Large intestine (tissue), 3 donors: ENCODE data around the gene ACTR3. TPM values are rescaled to one million over a fixed set of nuclear protein-coding genes. Genes with fewer than 3 reads are reported as not detected.

Source experiments
- DNase-seq, 2 donors: peaks; one replicate each; pipeline versions ENCODE4 v3.0.0 to v3.0.0-alpha.2; 2013
- H3K27ac ChIP-seq: one replicate; pipeline ENCODE4 v1.5.1; 2013; ENCODE audit warnings: low read length
- H3K27me3 ChIP-seq: 2 replicates; pipeline ENCODE4 v1.6.1; 2013; ENCODE audit warnings: low read length; ENCODE audit not compliant: control insufficient read depth, insufficient read depth
- H3K36me3 ChIP-seq: 2 replicates; pipeline ENCODE4 v1.6.1; 2013; ENCODE audit warnings: low read length; ENCODE audit not compliant: control insufficient read depth, insufficient read depth
- H3K4me1 ChIP-seq: one replicate; pipeline ENCODE4 v1.6.1; 2013; ENCODE audit warnings: low read length; ENCODE audit not compliant: control insufficient read depth, insufficient read depth
- H3K4me3 ChIP-seq: one replicate; pipeline ENCODE4 v1.5.1; 2013; ENCODE audit warnings: low read length
- H3K9me3 ChIP-seq: one replicate; pipeline ENCODE4 v1.6.1; 2013; ENCODE audit warnings: mild to moderate bottlenecking, low read depth, low read length, moderate library complexity; ENCODE audit not compliant: control insufficient read depth
- WGBS: methylation state at CpG from one replicate; pipeline ENCODE4 v1.1.5; 2013; ENCODE audit warnings: low lambda C conversion rate; ENCODE audit not compliant: insufficient coverage; 5-methylcytosine and 5-hydroxymethylcytosine counted together
- polyA plus RNA-seq: library from polyadenylated mRNA; unstranded; fragments of 120-200 nt; gene quantifications from one replicate; pipeline ENCODE4 v1.2.1, GENCODE V29; 2013

Gene ACTR3
- polyA plus RNA-seq, 1 donor = 148 TPM

- Histone ChIP-seq H3K4me1 (peaks cover 13% of the 10 kb centered on the region), H3K36me3 (peaks cover 4% of the 10 kb centered on the region), H3K27ac (no peak overlapping the region), H3K4me3 (no peak overlapping the region), H3K9me3 (no peaks in the 10 kb centered on the region), H3K27me3 (no peaks in the 10 kb centered on the region)
- DNase-seq = no peak
- 100% methylated on average over 3 of the region's 5 CpGs for WGBS
These were observed 74.5 kb downstream of the ACTR3 start for GRCh38 chr2:113964436-113964835.

- no peak overlapping the region for H3K4me3 ChIP-seq
- no peak for DNase-seq
- peaks cover 4% of the 10 kb centered on the region for H3K36me3 ChIP-seq
- H3K27me3 ChIP-seq = no peaks in the 10 kb centered on the region
- H3K9me3 ChIP-seq = no peaks in the 10 kb centered on the region
- peaks cover 13% of the 10 kb centered on the region for H3K4me1 ChIP-seq
- WGBS = 100% methylated on average over 1 of the region's 5 CpGs
- H3K27ac ChIP-seq = no peak overlapping the region
These were observed 75.3 kb downstream of the ACTR3 start for GRCh38 chr2:113965228-113965627.

GRCh38 chr2:113965644-113966043 is 75.8 kb downstream of the ACTR3 start:
- Histone ChIP-seq H3K9me3 (no peaks in the 10 kb centered on the region), H3K4me3 (no peak overlapping the region), H3K27ac (no peak overlapping the region), H3K36me3 (peaks cover 2% of the 10 kb centered on the region), H3K4me1 (peaks cover 13% of the 10 kb centered on the region), H3K27me3 (no peaks in the 10 kb centered on the region)
- DNase-seq = peak; percentile 37 to 62
- WGBS = no CpG with 5 or more reads among the region's 1 CpG

- H3K27ac ChIP-seq = no peak overlapping the region
- no peaks in the 10 kb centered on the region for H3K27me3 ChIP-seq
- no peak for DNase-seq
- no peaks in the 10 kb centered on the region for H3K36me3 ChIP-seq
- H3K4me3 ChIP-seq = no peak overlapping the region
- WGBS = no CpG with 5 or more reads among the region's 5 CpGs
- peaks cover 13% of the 10 kb centered on the region for H3K4me1 ChIP-seq
- H3K9me3 ChIP-seq = no peaks in the 10 kb centered on the region
These were observed 76.3 kb downstream of the ACTR3 start for GRCh38 chr2:113966171-113966570.

- peak; percentile 16 to 54 for DNase-seq
- Histone ChIP-seq H3K36me3 (no peaks in the 10 kb centered on the region), H3K27me3 (no peaks in the 10 kb centered on the region), H3K27ac (no peak overlapping the region), H3K9me3 (no peaks in the 10 kb centered on the region), H3K4me3 (no peak overlapping the region), H3K4me1 (peaks cover 13% of the 10 kb centered on the region)
- 8% methylated on average over 2 of the region's 5 CpGs for WGBS
These were observed 76.9 kb downstream of the ACTR3 start for GRCh38 chr2:113966832-113967231.

GRCh38 chr2:113967272-113967671 is 77.4 kb downstream of the ACTR3 start:
- no peaks in the 10 kb centered on the region for H3K27me3 ChIP-seq
- no peak for DNase-seq
- peaks cover 13% of the 10 kb centered on the region for H3K4me1 ChIP-seq
- no peaks in the 10 kb centered on the region for H3K36me3 ChIP-seq
- no peak overlapping the region for H3K4me3 ChIP-seq
- peak overlapping the region; percentile 17 for H3K27ac ChIP-seq
- H3K9me3 ChIP-seq = no peaks in the 10 kb centered on the region
- WGBS = no CpG with 5 or more reads among the region's 1 CpG

GRCh38 chr2:113972766-113973165 is 82.9 kb downstream of the ACTR3 start:
- no peak overlapping the region for H3K4me3 ChIP-seq
- H3K9me3 ChIP-seq = no peaks in the 10 kb centered on the region
- H3K4me1 ChIP-seq = peaks cover 9% of the 10 kb centered on the region
- WGBS = 83% methylated on average over 2 of the region's 3 CpGs
- H3K27me3 ChIP-seq = no peaks in the 10 kb centered on the region
- H3K36me3 ChIP-seq = no peaks in the 10 kb centered on the region
- no peak overlapping the region for H3K27ac ChIP-seq
- no peak for DNase-seq

- H3K36me3 ChIP-seq = no peaks in the 10 kb centered on the region
- WGBS = no CpG with 5 or more reads among the region's 4 CpGs
- H3K27ac ChIP-seq = no peak overlapping the region
- H3K27me3 ChIP-seq = no peaks in the 10 kb centered on the region
- no peak for DNase-seq
- H3K4me3 ChIP-seq = no peak overlapping the region
- H3K9me3 ChIP-seq = no peaks in the 10 kb centered on the region
- peaks cover 9% of the 10 kb centered on the region for H3K4me1 ChIP-seq
These were observed 83.9 kb downstream of the ACTR3 start for GRCh38 chr2:113973810-113974209.

- H3K4me3 ChIP-seq = no peak overlapping the region
- no CpG with 5 or more reads among the region's 4 CpGs for whole genome bisulfite sequencing
- no peak overlapping the region for H3K27ac ChIP-seq
- H3K27me3 ChIP-seq = no peaks in the 10 kb centered on the region
- no peaks in the 10 kb centered on the region for H3K36me3 ChIP-seq
- H3K4me1 ChIP-seq = peaks cover 12% of the 10 kb centered on the region
- peaks cover 8% of the 10 kb centered on the region for H3K9me3 ChIP-seq
- no peak for DNase-seq
These were observed 84.8 kb downstream of the ACTR3 start for GRCh38 chr2:113974727-113975126.

- no peak for DNase-seq
- H3K9me3 ChIP-seq = peaks cover 11% of the 10 kb centered on the region
- H3K36me3 ChIP-seq = no peaks in the 10 kb centered on the region
- no peaks in the 10 kb centered on the region for H3K27me3 ChIP-seq
- no peak overlapping the region for H3K27ac ChIP-seq
- peaks cover 12% of the 10 kb centered on the region for H3K4me1 ChIP-seq
- H3K4me3 ChIP-seq = no peak overlapping the region
- no CpG with 5 or more reads among the region's 7 CpGs for WGBS
These were observed 86.5 kb downstream of the ACTR3 start for GRCh38 chr2:113976277-113976928.

GRCh38 chr2:113977060-113977659 is 87.3 kb downstream of the ACTR3 start:
- no peaks in the 10 kb centered on the region for H3K27me3 ChIP-seq
- H3K27ac ChIP-seq = peak overlapping the region; percentile 77
- H3K4me3 ChIP-seq = no peak overlapping the region
- peaks cover 12% of the 10 kb centered on the region for H3K4me1 ChIP-seq
- DNase-seq = no peak
- peaks cover 11% of the 10 kb centered on the region for H3K9me3 ChIP-seq
- no CpG with 5 or more reads among the region's 8 CpGs for WGBS
- H3K36me3 ChIP-seq = no peaks in the 10 kb centered on the region
